GM23338 (cell line): ENCODE data around the gene CASQ1. TPM values are rescaled to one million over a fixed set of nuclear protein-coding genes. Genes with fewer than 3 reads are reported as not detected.

Source experiments
- ATAC-seq: fragments of 200-7000 bp; cut with Tn5 transposase; 3 replicates; pipeline ENCODE4 v1.9.1; 2020
- DNase-seq: peaks from one replicate; pipeline ENCODE4 v3.0.0-alpha.2; 2015; ENCODE audit warnings: low spot score
- H2AFZ ChIP-seq: fragments of 200-600 bp; sonication (generic); 2 replicates; pipeline ENCODE4 v1.8.0; 2016; ENCODE audit warnings: antibody characterized with exemption, mild to moderate bottlenecking, moderate library complexity
- H3F3A ChIP-seq: fragments of 200-600 bp; sonication (generic); replicated peaks from 2 replicates; pipeline ENCODE4 v1.8.0; 2017; ENCODE audit warnings: antibody characterized with exemption, mixed run types, low read depth
- H3K27ac ChIP-seq: fragments of 200-600 bp; sonication (generic); 2 replicates; pipeline ENCODE4 v1.6.1; 2016; ENCODE audit warnings: low read depth
- H3K27me3 ChIP-seq: fragments of 200-600 bp; sonication (generic); 2 replicates; pipeline ENCODE4 v1.8.0; 2016; ENCODE audit warnings: mild to moderate bottlenecking, mixed run types, moderate library complexity; ENCODE audit not compliant: insufficient read depth
- H3K36me3 ChIP-seq: fragments of 200-600 bp; sonication (generic); 2 replicates; pipeline ENCODE4 v1.8.0; 2016; ENCODE audit warnings: mild to moderate bottlenecking; ENCODE audit not compliant: insufficient read depth
- H3K4me1 ChIP-seq: fragments of 200-600 bp; sonication (generic); 2 replicates; pipeline ENCODE4 v1.8.0; 2016; ENCODE audit warnings: mild to moderate bottlenecking, moderate library complexity; ENCODE audit not compliant: insufficient read depth
- H3K4me2 ChIP-seq: fragments of 200-600 bp; sonication (generic); 2 replicates; pipeline ENCODE4 v1.7.1; 2017; ENCODE audit warnings: mixed run types
- H3K4me3 ChIP-seq: fragments of 200-600 bp; sonication (generic); 2 replicates; pipeline ENCODE4 v1.6.1; 2016; ENCODE audit warnings: mixed run types
- H3K79me2 ChIP-seq: fragments of 200-600 bp; sonication (generic); replicated peaks from 2 replicates; pipeline ENCODE4 v1.8.0; 2017; ENCODE audit warnings: mild to moderate bottlenecking; ENCODE audit not compliant: insufficient read depth
- H3K9me2 ChIP-seq: fragments of 200-600 bp; sonication (generic); 2 replicates; pipeline ENCODE4 v1.8.0; 2017; ENCODE audit not compliant: insufficient read depth
- H4K20me1 ChIP-seq: fragments of 200-600 bp; sonication (generic); replicated peaks from 2 replicates; pipeline ENCODE4 v1.8.0; 2017; ENCODE audit warnings: mild to moderate bottlenecking; ENCODE audit not compliant: insufficient read depth
- H3K27ac Mint-ChIP-seq: 2 replicates; pipeline ENCODE4 v1.8.0; 2020; ENCODE audit warnings: inconsistent platforms, mild to moderate bottlenecking, moderate library complexity, mixed read lengths
- H3K27me3 Mint-ChIP-seq: 3 replicates; pipeline ENCODE4 v1.8.0; 2022; ENCODE audit warnings: low read depth, mild to moderate bottlenecking, moderate library complexity, mixed read lengths, inconsistent platforms; ENCODE audit not compliant: insufficient read depth, poor library complexity
- H3K36me3 Mint-ChIP-seq: 3 replicates; pipeline ENCODE4 v1.8.0; 2021; ENCODE audit warnings: low read depth, mild to moderate bottlenecking, inconsistent platforms, moderate library complexity, mixed read lengths
- H3K4me1 Mint-ChIP-seq: 3 replicates; pipeline ENCODE4 v1.8.0; 2020; ENCODE audit warnings: mild to moderate bottlenecking, inconsistent platforms, mixed read lengths
- H3K4me3 Mint-ChIP-seq: 3 replicates; pipeline ENCODE4 v1.8.0; 2021; ENCODE audit warnings: moderate library complexity, mild to moderate bottlenecking, inconsistent platforms, mixed read lengths
- H3K9me3 Mint-ChIP-seq: 3 replicates; pipeline ENCODE4 v1.8.0; 2020; ENCODE audit warnings: moderate library complexity, mild to moderate bottlenecking, inconsistent platforms, mixed read lengths
- POLR2AphosphoS5 ChIP-seq: IDR thresholded peaks from 2 replicates; pipeline ENCODE4 v1.6.1; 2016; ENCODE audit warnings: antibody characterized with exemption, low read depth
- STAT1 ChIP-seq: IDR thresholded peaks from one replicate; pipeline ENCODE4 v1.6.1; 2016; ENCODE audit warnings: antibody characterized with exemption; ENCODE audit not compliant: unreplicated experiment
- ZNF331 ChIP-seq: fragments of 250-450 bp; sonication (Bioruptor Pico); IDR thresholded peaks from 2 replicates; pipeline ENCODE4 v1.5.0; 2020; ENCODE audit warnings: low read depth, mild to moderate bottlenecking, moderate library complexity
- polyA plus RNA-seq: library from polyadenylated mRNA; unstranded; fragments of >200 nt; fragmentation: Nextera tagmentation; extraction: Ambion mirVana; gene quantifications from 2 replicates; pipeline ENCODE4 v1.2.1, GENCODE V29; 2016
- total RNA-seq: library from RNA; depleted of rRNA; stranded (reverse); fragments of >200 nt; shearing (Covaris generic); gene quantifications from 2 replicates; pipeline ENCODE4 v1.2.3, GENCODE V29; 2014
- TF ChIP-seq, protein P1 (sequence below): IDR thresholded peaks from 2 replicates; pipeline ENCODE4 v1.6.1; 2016; ENCODE audit warnings: antibody characterized with exemption
- TF ChIP-seq, protein P2 (sequence below), 2 experiments: fragments of 200-600 bp in 1 of 2; sonication (generic) in 1 of 2; conservative IDR thresholded peaks; 2 replicates each; pipeline versions ENCODE4 v1.5.1 to v1.6.1; 2016 to 2017; ENCODE audit warnings: antibody characterized with exemption in 2 of 2, low read depth in 2 of 2, mild to moderate bottlenecking in 2 of 2, moderate library complexity in 1 of 2
- TF ChIP-seq, protein P3 (sequence below): fragments of 250-450 bp; sonication (Bioruptor Pico); IDR thresholded peaks from 2 replicates; pipeline ENCODE4 v1.5.0; 2020; ENCODE audit warnings: mild to moderate bottlenecking, moderate library complexity
- TF ChIP-seq, protein P4 (sequence below): IDR thresholded peaks from one replicate; pipeline ENCODE4 v1.6.1; 2018; ENCODE audit warnings: antibody characterized with exemption; ENCODE audit not compliant: unreplicated experiment

The CASQ1 gene
- total and polyA plus RNA-seq, 2 experiments from 2014 or later = 1.1 to 2.8 TPM

DNA sequence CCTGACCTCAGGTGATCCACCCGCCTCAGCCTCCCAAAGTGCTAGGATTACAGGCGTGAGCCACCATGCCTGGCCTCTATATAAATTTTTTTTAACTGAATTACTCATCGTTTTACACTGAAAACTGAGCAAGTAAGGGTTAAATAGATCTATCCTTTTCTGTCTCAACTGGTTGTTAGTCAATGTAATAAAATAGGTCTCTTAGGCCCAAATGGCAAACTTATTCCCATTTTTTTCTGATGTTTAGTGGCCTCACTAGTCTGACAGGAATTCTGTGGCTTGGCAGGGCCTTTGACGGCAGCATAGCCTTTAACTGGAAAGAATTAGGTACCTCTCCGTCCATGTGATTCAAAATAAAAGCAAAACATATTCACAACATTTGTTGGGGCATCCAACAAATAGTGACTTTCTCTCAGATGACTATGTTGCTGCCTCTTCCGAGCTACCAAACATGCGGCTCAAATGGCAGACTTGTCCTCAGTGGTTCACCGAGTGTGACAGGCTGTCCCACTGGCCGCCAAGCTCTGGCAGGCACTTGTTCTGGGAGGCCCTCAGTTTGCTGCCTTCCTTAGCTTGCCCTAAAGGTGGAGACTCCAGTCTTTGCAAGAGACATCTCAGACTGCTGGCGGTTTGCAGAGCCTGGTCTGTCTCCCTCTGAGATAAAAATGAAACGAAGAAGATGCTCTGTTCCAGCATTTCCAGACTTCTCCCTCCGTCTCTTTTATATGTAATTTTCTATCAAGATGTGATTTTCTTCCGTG lies 21.6 kb upstream of the CASQ1 start:
- peaks cover 9% of the 10 kb centered on the region for H3K9me2 ChIP-seq
- ATAC-seq = peak; percentile 80
- H3K36me3 ChIP-seq = no peaks in the 10 kb centered on the region
- peaks cover 54% of the 10 kb centered on the region for H3K4me1 ChIP-seq
- peak overlapping the region; percentile 84 for H3K27ac ChIP-seq
- Mint-ChIP-seq H3K9me3 (no peaks in the 10 kb centered on the region; the same call in 1 of the 3 replicates), H3K4me1 (peaks cover 61% of the 10 kb centered on the region), H3K27me3 (peaks cover 22% of the 10 kb centered on the region), H3K27ac (peak overlapping the region; percentile 95), H3K4me3 (peak overlapping the region; percentile 60), H3K36me3 (no peaks in the 10 kb centered on the region)
- peak overlapping the region; percentile 33 for H3K4me3 ChIP-seq
- no peak overlapping the region for H2AFZ ChIP-seq
- H4K20me1 ChIP-seq = no peaks in the 10 kb centered on the region
- H3K27me3 ChIP-seq = no peaks in the 10 kb centered on the region
- H3K4me2 ChIP-seq = peak overlapping the region; percentile 56
- TF ChIP-seq, protein P1, sequence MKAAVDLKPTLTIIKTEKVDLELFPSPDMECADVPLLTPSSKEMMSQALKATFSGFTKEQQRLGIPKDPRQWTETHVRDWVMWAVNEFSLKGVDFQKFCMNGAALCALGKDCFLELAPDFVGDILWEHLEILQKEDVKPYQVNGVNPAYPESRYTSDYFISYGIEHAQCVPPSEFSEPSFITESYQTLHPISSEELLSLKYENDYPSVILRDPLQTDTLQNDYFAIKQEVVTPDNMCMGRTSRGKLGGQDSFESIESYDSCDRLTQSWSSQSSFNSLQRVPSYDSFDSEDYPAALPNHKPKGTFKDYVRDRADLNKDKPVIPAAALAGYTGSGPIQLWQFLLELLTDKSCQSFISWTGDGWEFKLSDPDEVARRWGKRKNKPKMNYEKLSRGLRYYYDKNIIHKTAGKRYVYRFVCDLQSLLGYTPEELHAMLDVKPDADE = no peak
- TF ChIP-seq, protein P2, sequence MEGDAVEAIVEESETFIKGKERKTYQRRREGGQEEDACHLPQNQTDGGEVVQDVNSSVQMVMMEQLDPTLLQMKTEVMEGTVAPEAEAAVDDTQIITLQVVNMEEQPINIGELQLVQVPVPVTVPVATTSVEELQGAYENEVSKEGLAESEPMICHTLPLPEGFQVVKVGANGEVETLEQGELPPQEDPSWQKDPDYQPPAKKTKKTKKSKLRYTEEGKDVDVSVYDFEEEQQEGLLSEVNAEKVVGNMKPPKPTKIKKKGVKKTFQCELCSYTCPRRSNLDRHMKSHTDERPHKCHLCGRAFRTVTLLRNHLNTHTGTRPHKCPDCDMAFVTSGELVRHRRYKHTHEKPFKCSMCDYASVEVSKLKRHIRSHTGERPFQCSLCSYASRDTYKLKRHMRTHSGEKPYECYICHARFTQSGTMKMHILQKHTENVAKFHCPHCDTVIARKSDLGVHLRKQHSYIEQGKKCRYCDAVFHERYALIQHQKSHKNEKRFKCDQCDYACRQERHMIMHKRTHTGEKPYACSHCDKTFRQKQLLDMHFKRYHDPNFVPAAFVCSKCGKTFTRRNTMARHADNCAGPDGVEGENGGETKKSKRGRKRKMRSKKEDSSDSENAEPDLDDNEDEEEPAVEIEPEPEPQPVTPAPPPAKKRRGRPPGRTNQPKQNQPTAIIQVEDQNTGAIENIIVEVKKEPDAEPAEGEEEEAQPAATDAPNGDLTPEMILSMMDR (conservative IDR thresholded peaks at IDR 0.05; ENCODE audit: low read depth in 2 of 2) = peak; percentile 24 to 70; a peak in 3 of 4 replicates
- TF ChIP-seq, protein P3, sequence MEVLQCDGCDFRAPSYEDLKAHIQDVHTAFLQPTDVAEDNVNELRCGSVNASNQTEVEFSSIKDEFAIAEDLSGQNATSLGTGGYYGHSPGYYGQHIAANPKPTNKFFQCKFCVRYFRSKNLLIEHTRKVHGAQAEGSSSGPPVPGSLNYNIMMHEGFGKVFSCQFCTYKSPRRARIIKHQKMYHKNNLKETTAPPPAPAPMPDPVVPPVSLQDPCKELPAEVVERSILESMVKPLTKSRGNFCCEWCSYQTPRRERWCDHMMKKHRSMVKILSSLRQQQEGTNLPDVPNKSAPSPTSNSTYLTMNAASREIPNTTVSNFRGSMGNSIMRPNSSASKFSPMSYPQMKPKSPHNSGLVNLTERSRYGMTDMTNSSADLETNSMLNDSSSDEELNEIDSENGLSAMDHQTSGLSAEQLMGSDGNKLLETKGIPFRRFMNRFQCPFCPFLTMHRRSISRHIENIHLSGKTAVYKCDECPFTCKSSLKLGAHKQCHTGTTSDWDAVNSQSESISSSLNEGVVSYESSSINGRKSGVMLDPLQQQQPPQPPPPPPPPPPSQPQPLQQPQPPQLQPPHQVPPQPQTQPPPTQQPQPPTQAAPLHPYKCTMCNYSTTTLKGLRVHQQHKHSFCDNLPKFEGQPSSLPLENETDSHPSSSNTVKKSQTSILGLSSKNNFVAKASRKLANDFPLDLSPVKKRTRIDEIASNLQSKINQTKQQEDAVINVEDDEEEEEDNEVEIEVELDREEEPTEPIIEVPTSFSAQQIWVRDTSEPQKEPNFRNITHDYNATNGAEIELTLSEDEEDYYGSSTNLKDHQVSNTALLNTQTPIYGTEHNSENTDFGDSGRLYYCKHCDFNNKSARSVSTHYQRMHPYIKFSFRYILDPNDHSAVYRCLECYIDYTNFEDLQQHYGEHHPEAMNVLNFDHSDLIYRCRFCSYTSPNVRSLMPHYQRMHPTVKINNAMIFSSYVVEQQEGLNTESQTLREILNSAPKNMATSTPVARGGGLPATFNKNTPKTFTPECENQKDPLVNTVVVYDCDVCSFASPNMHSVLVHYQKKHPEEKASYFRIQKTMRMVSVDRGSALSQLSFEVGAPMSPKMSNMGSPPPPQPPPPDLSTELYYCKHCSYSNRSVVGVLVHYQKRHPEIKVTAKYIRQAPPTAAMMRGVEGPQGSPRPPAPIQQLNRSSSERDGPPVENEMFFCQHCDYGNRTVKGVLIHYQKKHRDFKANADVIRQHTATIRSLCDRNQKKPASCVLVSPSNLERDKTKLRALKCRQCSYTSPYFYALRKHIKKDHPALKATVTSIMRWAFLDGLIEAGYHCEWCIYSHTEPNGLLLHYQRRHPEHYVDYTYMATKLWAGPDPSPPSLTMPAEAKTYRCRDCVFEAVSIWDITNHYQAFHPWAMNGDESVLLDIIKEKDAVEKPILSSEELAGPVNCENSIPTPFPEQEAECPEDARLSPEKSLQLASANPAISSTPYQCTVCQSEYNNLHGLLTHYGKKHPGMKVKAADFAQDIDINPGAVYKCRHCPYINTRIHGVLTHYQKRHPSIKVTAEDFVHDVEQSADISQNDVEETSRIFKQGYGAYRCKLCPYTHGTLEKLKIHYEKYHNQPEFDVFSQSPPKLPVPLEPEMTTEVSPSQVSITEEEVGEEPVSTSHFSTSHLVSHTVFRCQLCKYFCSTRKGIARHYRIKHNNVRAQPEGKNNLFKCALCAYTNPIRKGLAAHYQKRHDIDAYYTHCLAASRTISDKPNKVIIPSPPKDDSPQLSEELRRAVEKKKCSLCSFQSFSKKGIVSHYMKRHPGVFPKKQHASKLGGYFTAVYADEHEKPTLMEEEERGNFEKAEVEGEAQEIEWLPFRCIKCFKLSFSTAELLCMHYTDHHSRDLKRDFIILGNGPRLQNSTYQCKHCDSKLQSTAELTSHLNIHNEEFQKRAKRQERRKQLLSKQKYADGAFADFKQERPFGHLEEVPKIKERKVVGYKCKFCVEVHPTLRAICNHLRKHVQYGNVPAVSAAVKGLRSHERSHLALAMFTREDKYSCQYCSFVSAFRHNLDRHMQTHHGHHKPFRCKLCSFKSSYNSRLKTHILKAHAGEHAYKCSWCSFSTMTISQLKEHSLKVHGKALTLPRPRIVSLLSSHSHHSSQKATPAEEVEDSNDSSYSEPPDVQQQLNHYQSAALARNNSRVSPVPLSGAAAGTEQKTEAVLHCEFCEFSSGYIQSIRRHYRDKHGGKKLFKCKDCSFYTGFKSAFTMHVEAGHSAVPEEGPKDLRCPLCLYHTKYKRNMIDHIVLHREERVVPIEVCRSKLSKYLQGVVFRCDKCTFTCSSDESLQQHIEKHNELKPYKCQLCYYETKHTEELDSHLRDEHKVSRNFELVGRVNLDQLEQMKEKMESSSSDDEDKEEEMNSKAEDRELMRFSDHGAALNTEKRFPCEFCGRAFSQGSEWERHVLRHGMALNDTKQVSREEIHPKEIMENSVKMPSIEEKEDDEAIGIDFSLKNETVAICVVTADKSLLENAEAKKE (CRISPR knock-in tag) = no peak
- no peak for TF ChIP-seq STAT1
- TF ChIP-seq ZNF331 (CRISPR knock-in tag) = peak; percentile 54
- no peak for TF ChIP-seq POLR2AphosphoS5
- TF ChIP-seq, protein P4, sequence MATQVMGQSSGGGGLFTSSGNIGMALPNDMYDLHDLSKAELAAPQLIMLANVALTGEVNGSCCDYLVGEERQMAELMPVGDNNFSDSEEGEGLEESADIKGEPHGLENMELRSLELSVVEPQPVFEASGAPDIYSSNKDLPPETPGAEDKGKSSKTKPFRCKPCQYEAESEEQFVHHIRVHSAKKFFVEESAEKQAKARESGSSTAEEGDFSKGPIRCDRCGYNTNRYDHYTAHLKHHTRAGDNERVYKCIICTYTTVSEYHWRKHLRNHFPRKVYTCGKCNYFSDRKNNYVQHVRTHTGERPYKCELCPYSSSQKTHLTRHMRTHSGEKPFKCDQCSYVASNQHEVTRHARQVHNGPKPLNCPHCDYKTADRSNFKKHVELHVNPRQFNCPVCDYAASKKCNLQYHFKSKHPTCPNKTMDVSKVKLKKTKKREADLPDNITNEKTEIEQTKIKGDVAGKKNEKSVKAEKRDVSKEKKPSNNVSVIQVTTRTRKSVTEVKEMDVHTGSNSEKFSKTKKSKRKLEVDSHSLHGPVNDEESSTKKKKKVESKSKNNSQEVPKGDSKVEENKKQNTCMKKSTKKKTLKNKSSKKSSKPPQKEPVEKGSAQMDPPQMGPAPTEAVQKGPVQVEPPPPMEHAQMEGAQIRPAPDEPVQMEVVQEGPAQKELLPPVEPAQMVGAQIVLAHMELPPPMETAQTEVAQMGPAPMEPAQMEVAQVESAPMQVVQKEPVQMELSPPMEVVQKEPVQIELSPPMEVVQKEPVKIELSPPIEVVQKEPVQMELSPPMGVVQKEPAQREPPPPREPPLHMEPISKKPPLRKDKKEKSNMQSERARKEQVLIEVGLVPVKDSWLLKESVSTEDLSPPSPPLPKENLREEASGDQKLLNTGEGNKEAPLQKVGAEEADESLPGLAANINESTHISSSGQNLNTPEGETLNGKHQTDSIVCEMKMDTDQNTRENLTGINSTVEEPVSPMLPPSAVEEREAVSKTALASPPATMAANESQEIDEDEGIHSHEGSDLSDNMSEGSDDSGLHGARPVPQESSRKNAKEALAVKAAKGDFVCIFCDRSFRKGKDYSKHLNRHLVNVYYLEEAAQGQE = no peak
- peaks cover 20% of the 10 kb centered on the region for H3F3A ChIP-seq
- peak; percentile 74 for DNase-seq
- H3K79me2 ChIP-seq = no peaks in the 10 kb centered on the region
